A549 (cell line): ENCODE data around the gene PRCD. TPM values are rescaled to one million over a fixed set of nuclear protein-coding genes. Genes with fewer than 3 reads are reported as not detected.

ENCODE experiments used
- ATAC-seq, 2 experiments: fragments of 200-7000 bp in 1 of 2; fragments of >200 bp in 1 of 2; cut with Nextera tagmentation in 1 of 2; cut with Tn5 transposase in 1 of 2; 3 replicates each; pipeline versions ENCODE4 v1.8.0 to v1.9.1; 2018 to 2020; ENCODE audit warnings: mild to moderate bottlenecking in 1 of 2, moderate library complexity in 1 of 2
- CTCF ChIA-PET: fragments of 300-600 bp; sonication (Branson Sonifier 250); formaldehyde crosslinking; extraction: SDS; loops from one replicate; lab custom pipeline; 2021; ENCODE audit warnings: antibody characterized with exemption, inconsistent platforms; lab: Yijun Ruan, JAX
- POLR2A ChIA-PET: fragments of 350-600 bp; formaldehyde crosslinking; extraction: SDS; loops from one replicate; lab custom pipeline; 2021; ENCODE audit warnings: antibody characterized with exemption, inconsistent platforms; lab: Yijun Ruan, JAX
- DNase-seq, 2 experiments: peaks; one replicate each; pipeline versions ENCODE4 v3.0.0 to v3.0.0-alpha.2; 2011 to 2016; ENCODE audit warnings: low read depth in 1 of 2, low spot score in 1 of 2
- FAIRE-seq: peaks from 2 replicates; lab custom pipeline; 2011; peaks lifted over from hg19 to GRCh38; lab: Jason Lieb, UNC
- H3K27ac ChIP-seq, 2 experiments: fragments of >200 bp; sonication (Bioruptor Twin); formaldehyde crosslinking; 3 replicates each; pipeline ENCODE4 v1.5.1; 2016 to 2017
- H3K4me1 ChIP-seq: fragments of >200 bp; sonication (Bioruptor Twin); formaldehyde crosslinking; 3 replicates; pipeline ENCODE4 v1.6.1; 2016
- H3K4me2 ChIP-seq: fragments of >200 bp; sonication (Bioruptor Twin); formaldehyde crosslinking; 3 replicates; pipeline ENCODE4 v1.6.1; 2016
- H3K4me3 ChIP-seq: fragments of >200 bp; sonication (Bioruptor Twin); formaldehyde crosslinking; 3 replicates; pipeline ENCODE4 v1.5.1; 2016
- H3K9me3 ChIP-seq: fragments of >200 bp; sonication (Bioruptor Twin); formaldehyde crosslinking; 3 replicates; pipeline ENCODE4 v1.6.1; 2016
- BHLHE40 ChIP-seq: IDR thresholded peaks from 2 replicates; pipeline ENCODE4 v1.6.1; 2012; ENCODE audit warnings: low read depth, low read length, inconsistent platforms
- CHD4 ChIP-seq: fragments of 200-600 bp; sonication (generic); IDR thresholded peaks from 2 replicates; pipeline ENCODE4 v1.6.1; 2016; ENCODE audit warnings: antibody characterized with exemption, mild to moderate bottlenecking, borderline replicate concordance
- EHF ChIP-seq: fragments of 250-450 bp; sonication (Bioruptor Pico); IDR thresholded peaks from 2 replicates; pipeline ENCODE4 v1.5.0; 2020; ENCODE audit warnings: mild to moderate bottlenecking
- ESRRA ChIP-seq: fragments of 150-350 bp; IDR thresholded peaks from 2 replicates; pipeline ENCODE4 v1.6.1; 2014; ENCODE audit warnings: mild to moderate bottlenecking, low read length, borderline replicate concordance
- KDM5A ChIP-seq: fragments of 200-600 bp; sonication (generic); IDR thresholded peaks from 2 replicates; pipeline ENCODE4 v1.6.1; 2016; ENCODE audit warnings: antibody characterized with exemption, mild to moderate bottlenecking
- POLR2AphosphoS2 ChIP-seq: conservative IDR thresholded peaks from 2 replicates; pipeline ENCODE4 v1.6.1; 2012; ENCODE audit warnings: low read length, improper control_type of control experiment, inconsistent platforms
- RCOR1 ChIP-seq: fragments of 150-350 bp; IDR thresholded peaks from 2 replicates; pipeline ENCODE4 v1.6.1; 2014; ENCODE audit warnings: antibody characterized with exemption, low read length, low read depth
- SMC3 ChIP-seq: fragments of >200 bp; sonication (Bioruptor Twin); formaldehyde crosslinking; IDR thresholded peaks from 3 replicates; pipeline ENCODE4 v1.6.1; 2018; ENCODE audit warnings: inconsistent platforms
- TFCP2L1 ChIP-seq: fragments of 250-450 bp; sonication (Bioruptor Pico); IDR thresholded peaks from 2 replicates; pipeline ENCODE4 v1.5.0; 2021; ENCODE audit warnings: mild to moderate bottlenecking
- WGBS: methylation state at CpG from one replicate; pipeline ENCODE4 v1.1.6; 2017; ENCODE audit errors: missing lambda C conversion rate; 5-methylcytosine and 5-hydroxymethylcytosine counted together
- polyA plus RNA-seq, 4 experiments: library from polyadenylated mRNA; depleted of rRNA in 3 of 4; stranded (reverse); fragments of >200 nt; fragmentation: RNase III in 1 of 4; extraction: RNeasy Plus Mini Kit Qiagen cat#74134 plus additional on column Dnase treatment in 1 of 4; gene quantifications; 2 replicates in 3 of 4; 3 replicates in 1 of 4; pipeline ENCODE4 v1.2.3, GENCODE V29; 2011 to 2017
- TF ChIP-seq, protein P1 (sequence below): fragments of >200 bp; sonication (Bioruptor Twin); formaldehyde crosslinking; IDR thresholded peaks from 3 replicates; pipeline ENCODE4 v1.5.1; 2016
- TF ChIP-seq, protein P2 (sequence below): fragments of 450-650 bp; IDR thresholded peaks from 2 replicates; pipeline ENCODE4 v1.6.1; 2014; ENCODE audit warnings: antibody characterized with exemption
- TF ChIP-seq, protein P3 (sequence below): fragments of >200 bp; sonication (Bioruptor Twin); formaldehyde crosslinking; IDR thresholded peaks from 3 replicates; pipeline ENCODE4 v1.6.1; 2016
- TF ChIP-seq, protein P4 (sequence below): fragments of 250-450 bp; sonication (Bioruptor Pico); IDR thresholded peaks from 2 replicates; pipeline ENCODE4 v1.5.0; 2021; ENCODE audit warnings: mild to moderate bottlenecking, moderate library complexity, borderline replicate concordance

The PRCD gene
- polyA plus RNA-seq, 2 of the 4 experiments (the other 2 are of a cell fraction) = not detected

DNA sequence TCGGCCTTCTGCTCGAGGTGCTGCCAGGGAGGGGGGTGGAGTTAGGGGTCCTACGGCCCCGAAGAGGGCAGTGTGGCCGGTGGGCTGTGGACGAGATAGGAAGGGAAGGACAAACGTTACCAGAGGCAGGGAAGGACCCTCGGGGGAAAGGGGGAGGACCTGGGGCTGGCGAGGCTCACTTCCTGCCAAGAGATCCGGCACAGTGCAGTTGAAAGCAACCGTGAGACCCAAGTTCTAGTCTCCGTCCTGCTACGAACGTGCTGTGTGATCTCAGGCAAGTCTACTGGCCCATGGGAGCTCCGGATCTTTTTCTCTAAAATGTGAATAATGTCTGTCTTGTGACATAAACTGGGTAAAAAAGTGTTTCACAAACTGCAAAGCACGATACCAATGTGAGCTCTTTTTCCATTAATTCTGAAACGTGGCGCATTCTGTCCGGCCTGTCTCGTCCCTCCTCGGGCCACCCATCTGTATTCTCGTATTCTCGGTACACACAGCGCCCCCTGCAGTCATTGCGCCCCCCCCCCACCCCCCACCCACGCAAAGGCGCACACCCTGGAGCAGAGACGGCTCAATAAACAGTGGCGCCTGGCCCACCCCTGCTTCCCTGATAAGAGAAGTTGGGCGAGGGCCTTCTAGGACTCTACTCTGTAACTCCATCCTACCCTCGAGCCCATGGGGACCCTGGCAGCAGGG is 11.2 kb upstream of the PRCD start:
- H3K9me3 ChIP-seq = no peaks in the 10 kb centered on the region
- H3K4me3 ChIP-seq = no peak overlapping the region
- no peak; a peak in 1 of 6 replicates for ATAC-seq
- no peak for DNase-seq
- ChIA-PET POLR2A (interaction anchor here (0.7 kb wide), 1 partner anchor 858 kb away, joined by 11 read pairs; no protein-coding TSS in a partner anchor), CTCF (interaction anchor here (0.6 to 7.7 kb wide), 22 partner anchors 10 to 153 kb away, joined by 3 to 75 read pairs (median 4); partner anchors contain the start of genes CYGB, PRCD and ST6GALNAC2)
- H3K4me2 ChIP-seq = no peak overlapping the region
- peak overlapping the region in 1 of 2 experiments; percentile 76; a peak in 4 of 6 replicates for H3K27ac ChIP-seq
- TF ChIP-seq KDM5A (no peak), RCOR1 (no peak), TFCP2L1 (CRISPR knock-in tag) (no peak)
- TF ChIP-seq, protein P1, sequence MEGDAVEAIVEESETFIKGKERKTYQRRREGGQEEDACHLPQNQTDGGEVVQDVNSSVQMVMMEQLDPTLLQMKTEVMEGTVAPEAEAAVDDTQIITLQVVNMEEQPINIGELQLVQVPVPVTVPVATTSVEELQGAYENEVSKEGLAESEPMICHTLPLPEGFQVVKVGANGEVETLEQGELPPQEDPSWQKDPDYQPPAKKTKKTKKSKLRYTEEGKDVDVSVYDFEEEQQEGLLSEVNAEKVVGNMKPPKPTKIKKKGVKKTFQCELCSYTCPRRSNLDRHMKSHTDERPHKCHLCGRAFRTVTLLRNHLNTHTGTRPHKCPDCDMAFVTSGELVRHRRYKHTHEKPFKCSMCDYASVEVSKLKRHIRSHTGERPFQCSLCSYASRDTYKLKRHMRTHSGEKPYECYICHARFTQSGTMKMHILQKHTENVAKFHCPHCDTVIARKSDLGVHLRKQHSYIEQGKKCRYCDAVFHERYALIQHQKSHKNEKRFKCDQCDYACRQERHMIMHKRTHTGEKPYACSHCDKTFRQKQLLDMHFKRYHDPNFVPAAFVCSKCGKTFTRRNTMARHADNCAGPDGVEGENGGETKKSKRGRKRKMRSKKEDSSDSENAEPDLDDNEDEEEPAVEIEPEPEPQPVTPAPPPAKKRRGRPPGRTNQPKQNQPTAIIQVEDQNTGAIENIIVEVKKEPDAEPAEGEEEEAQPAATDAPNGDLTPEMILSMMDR = peak; percentile 17; the same call in 2 of the 3 replicates
- TF ChIP-seq, protein P2, sequence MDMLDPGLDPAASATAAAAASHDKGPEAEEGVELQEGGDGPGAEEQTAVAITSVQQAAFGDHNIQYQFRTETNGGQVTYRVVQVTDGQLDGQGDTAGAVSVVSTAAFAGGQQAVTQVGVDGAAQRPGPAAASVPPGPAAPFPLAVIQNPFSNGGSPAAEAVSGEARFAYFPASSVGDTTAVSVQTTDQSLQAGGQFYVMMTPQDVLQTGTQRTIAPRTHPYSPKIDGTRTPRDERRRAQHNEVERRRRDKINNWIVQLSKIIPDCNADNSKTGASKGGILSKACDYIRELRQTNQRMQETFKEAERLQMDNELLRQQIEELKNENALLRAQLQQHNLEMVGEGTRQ = no peak
- TF ChIP-seq, protein P3, sequence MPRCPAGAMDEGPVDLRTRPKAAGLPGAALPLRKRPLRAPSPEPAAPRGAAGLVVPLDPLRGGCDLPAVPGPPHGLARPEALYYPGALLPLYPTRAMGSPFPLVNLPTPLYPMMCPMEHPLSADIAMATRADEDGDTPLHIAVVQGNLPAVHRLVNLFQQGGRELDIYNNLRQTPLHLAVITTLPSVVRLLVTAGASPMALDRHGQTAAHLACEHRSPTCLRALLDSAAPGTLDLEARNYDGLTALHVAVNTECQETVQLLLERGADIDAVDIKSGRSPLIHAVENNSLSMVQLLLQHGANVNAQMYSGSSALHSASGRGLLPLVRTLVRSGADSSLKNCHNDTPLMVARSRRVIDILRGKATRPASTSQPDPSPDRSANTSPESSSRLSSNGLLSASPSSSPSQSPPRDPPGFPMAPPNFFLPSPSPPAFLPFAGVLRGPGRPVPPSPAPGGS = no peak
- TF ChIP-seq, protein P4, sequence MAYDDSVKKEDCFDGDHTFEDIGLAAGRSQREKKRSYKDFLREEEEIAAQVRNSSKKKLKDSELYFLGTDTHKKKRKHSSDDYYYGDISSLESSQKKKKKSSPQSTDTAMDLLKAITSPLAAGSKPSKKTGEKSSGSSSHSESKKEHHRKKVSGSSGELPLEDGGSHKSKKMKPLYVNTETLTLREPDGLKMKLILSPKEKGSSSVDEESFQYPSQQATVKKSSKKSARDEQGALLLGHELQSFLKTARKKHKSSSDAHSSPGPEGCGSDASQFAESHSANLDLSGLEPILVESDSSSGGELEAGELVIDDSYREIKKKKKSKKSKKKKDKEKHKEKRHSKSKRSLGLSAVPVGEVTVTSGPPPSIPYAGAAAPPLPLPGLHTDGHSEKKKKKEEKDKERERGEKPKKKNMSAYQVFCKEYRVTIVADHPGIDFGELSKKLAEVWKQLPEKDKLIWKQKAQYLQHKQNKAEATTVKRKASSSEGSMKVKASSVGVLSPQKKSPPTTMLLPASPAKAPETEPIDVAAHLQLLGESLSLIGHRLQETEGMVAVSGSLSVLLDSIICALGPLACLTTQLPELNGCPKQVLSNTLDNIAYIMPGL (CRISPR knock-in tag) = no peak
- H3K4me1 ChIP-seq = peaks cover 24% of the 10 kb centered on the region
- no peak for FAIRE-seq
- 73% methylated on average over 31 of the region's 31 CpGs for WGBS

DNA sequence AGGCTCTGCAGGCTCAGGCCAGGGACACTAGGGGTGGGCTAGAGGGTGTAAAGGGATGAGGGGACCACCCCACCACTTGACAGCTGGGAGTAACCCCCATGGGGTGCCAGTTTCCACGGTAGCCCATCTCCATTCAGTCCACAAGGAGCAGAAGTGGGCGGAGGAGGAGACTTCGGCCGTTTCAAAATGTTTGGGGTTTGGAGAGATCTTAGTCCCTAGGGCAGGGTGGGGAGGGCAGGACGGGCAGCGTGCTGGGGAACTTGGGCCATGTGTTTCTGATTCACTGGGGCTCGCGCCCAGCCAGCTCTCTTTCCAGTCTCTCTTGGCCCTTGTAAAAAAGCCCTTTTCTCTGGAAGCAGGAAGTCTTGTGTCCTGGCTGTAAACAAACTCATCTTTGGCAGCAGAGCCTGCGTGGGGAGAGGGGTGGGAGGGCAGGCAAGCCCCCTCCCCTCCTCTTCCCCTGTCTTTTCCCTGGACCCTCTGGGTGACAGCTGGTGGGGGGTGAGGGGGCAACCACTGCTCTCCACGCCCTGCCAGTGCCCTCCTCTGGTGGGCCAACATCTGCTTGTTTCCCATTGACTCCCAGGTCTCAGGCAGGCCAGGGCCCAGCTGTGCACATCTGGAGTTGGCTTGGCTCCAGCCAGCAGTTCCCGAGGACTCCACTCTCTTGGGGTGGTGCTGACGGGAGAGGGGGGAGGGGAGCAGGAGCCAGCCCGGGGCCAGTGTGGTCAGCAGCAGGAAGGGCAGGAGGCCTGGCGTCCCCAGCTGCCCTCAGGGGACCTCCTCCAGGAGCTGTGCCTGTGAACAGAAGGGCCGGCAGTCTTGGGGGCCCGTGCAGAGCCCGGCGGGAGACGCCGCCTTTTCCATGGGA is 10.4 kb upstream of the PRCD start:
- peaks cover 22% of the 10 kb centered on the region for H3K4me1 ChIP-seq
- no peak for DNase-seq
- H3K4me2 ChIP-seq = peak overlapping the region; percentile 34; the same call in 2 of the 3 replicates
- WGBS = 72% methylated on average over 19 of the region's 20 CpGs
- CTCF ChIA-PET = interaction anchor here (0.8 to 7.7 kb wide), 17 partner anchors 9 to 186 kb away, joined by 3 to 75 read pairs (median 7); partner anchors contain the start of genes CYGB, PRCD and ST6GALNAC2
- H3K27ac ChIP-seq = peak overlapping the region; percentile 46 to 76; a peak in 4 of 6 replicates
- TF ChIP-seq POLR2AphosphoS2 (no peak), SMC3 (no peak), EHF (CRISPR knock-in tag) (no peak), CHD4 (no peak), ESRRA (no peak), KDM5A (no peak), BHLHE40 (no peak)
- no peak overlapping the region for H3K4me3 ChIP-seq
- H3K9me3 ChIP-seq = no peaks in the 10 kb centered on the region
- ATAC-seq = peak; percentile 19 to 37; a peak in 4 of 6 replicates
- FAIRE-seq = no peak
- POLR2A ChIA-PET = no interaction called here
